LNCaP clone FGC (cell line): Measurements from ENCODE around the gene CD4.
"Not testable (repeated sequence)": the region's sequence is repeated elsewhere in the genome, so short reads cannot be mapped to it uniquely, and the experiment has no call there.

Experiments
- DNase-seq: peaks from one replicate; pipeline ENCODE4 v3.0.0-alpha.2; 2011; ENCODE audit warnings: low read depth
- H3K4me3 ChIP-seq: 2 replicates; pipeline ENCODE4 v1.5.1; 2011; ENCODE audit warnings: mild to moderate bottlenecking, low read depth, low read length, control low read depth
- TF ChIP-seq, protein P1 (sequence below): IDR thresholded peaks from 2 replicates; pipeline ENCODE4 v1.5.1; 2012; ENCODE audit warnings: mild to moderate bottlenecking; ENCODE audit not compliant: control insufficient read depth, insufficient read depth; ENCODE audit errors: extremely low read depth

The CD4 gene

DNA sequence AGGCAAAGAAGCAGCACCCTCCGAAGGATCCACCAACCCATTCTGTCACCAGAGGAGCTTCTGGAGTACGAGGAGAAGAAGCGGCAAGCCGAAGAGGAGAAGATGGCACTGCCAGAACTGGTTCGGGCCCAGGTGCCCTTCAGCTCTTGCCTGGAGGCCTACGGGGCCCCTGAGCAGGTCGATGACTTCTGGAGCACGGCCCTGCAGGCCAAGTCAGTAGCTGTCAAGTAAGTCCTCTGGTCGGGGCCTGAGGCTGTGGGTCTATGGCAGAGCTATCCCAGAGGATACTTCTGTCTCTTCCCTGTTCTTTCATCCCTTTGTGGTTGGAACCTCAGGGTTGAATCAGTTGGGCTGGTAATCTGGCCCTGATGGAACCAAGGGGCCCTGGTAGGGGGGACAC is 72.1 kb downstream of the CD4 start:
- TF ChIP-seq, protein P1, sequence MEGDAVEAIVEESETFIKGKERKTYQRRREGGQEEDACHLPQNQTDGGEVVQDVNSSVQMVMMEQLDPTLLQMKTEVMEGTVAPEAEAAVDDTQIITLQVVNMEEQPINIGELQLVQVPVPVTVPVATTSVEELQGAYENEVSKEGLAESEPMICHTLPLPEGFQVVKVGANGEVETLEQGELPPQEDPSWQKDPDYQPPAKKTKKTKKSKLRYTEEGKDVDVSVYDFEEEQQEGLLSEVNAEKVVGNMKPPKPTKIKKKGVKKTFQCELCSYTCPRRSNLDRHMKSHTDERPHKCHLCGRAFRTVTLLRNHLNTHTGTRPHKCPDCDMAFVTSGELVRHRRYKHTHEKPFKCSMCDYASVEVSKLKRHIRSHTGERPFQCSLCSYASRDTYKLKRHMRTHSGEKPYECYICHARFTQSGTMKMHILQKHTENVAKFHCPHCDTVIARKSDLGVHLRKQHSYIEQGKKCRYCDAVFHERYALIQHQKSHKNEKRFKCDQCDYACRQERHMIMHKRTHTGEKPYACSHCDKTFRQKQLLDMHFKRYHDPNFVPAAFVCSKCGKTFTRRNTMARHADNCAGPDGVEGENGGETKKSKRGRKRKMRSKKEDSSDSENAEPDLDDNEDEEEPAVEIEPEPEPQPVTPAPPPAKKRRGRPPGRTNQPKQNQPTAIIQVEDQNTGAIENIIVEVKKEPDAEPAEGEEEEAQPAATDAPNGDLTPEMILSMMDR: no peak
- no peak overlapping the region for H3K4me3 ChIP-seq
- no peak for DNase-seq

DNA sequence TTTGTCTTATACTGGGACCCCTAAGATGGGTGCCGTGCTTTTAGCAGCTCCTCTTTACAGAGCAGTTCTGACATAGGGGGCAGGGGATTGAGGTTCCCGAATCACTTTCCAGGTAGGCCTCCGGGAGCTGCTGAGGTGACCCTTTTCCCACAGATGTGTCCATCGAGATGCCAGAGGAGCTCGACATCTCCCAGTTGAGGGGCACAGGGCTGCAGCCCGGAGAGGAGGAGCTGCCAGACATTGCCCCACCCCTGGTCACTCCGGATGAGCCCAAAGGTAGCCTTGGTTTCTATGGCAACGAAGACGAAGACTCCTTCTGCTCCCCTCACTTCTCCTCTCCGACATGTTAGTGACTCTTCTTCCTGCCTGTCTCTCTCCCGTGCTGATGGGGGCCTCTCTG is 73.7 kb downstream of the CD4 start:
- TF ChIP-seq, protein P1: no peak
- DNase-seq: no peak
- H3K4me3 ChIP-seq: no peak overlapping the region

DNA sequence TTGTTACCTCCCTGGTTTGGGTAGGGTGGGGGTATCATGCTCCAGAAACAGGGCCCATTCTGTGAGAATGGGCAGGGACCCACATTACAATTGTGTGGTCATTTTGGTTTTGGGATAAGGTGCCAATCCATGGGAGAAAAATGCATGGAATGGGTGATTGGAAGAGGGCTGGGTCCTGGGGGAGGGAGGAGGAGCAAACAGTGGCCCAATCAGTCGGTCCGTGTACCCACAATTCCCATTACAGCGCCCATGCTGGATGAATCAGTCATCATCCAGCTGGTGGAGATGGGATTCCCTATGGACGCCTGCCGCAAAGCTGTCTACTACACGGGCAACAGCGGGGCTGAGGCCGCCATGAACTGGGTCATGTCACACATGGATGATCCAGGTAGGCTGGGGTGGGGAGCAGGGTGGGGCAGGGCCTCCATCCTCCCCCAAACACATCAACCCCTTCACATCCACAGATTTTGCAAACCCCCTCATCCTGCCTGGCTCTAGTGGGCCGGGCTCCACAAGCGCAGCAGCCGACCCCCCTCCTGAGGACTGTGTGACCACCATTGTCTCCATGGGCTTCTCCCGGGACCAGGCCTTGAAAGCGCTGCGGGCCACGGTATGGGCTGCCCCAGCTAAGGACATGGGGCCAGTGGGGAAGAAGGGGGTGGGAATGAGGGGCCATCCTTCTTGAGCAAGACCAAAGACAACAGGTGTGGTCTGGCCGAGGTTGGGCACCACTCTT is 74.4 kb downstream of the CD4 start:
- TF ChIP-seq, protein P1: no peak
- no peak for DNase-seq
- H3K4me3 ChIP-seq: no peak overlapping the region

DNA sequence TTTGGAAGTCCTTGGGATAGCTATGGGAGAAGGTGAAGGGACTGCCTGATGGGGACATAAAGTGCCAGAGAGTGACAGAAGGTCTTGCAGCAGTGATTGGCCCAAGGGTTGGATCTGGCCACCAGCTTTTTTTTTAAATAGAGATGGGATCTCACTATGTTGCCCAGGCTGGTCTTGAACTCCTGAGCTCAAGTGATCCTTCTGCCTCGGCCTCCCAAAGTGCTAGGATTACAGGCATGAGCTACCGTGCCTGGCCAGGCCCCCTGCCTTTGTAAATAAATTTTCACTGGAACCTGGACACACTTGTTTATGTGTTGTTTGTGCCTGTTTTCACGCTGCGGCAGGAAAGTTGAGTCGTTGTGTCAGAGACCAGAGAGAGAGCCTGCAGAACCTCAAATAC is 76.0 kb downstream of the CD4 start:
- DNase-seq, H3K4me3 ChIP-seq: not testable (repeated sequence)

DNA sequence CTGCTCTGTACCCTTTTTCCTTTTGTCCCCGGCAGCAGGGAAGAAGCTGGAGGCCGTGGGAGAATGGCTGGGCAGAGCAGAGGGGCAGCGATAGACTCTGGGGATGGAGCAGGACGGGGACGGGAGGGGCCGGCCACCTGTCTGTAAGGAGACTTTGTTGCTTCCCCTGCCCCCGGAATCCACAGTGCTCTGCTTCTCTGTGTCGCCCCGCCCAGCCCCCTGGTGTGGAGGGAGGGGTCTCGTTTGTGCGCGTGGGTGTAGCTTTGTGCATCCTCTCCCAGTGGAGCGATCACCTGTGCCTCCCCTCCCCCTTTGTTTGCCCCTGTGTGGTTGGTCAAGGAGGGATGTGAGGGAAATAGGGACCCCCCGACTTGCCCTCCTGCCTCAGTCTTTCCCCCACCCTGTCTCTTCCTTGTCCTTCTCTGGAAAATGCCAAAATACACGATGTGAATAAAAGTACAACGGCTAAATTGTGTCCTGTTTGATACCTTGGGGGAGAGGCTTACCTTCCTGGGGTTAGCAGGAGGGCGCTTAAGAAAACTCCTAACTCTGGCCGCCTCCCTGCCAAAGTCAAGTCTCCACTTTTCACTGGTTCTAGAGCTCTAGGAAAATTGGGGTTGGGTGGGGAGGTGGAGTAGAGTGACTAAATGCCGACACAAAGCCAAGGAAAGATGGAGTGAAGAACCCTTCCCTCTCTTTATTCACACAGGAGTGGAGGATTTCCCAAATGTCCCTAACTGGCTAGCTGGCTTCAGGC is 77.0 kb downstream of the CD4 start:
- H3K4me3 ChIP-seq: peak overlapping the region; percentile 99
- TF ChIP-seq, protein P1: no peak
- no peak for DNase-seq

DNA sequence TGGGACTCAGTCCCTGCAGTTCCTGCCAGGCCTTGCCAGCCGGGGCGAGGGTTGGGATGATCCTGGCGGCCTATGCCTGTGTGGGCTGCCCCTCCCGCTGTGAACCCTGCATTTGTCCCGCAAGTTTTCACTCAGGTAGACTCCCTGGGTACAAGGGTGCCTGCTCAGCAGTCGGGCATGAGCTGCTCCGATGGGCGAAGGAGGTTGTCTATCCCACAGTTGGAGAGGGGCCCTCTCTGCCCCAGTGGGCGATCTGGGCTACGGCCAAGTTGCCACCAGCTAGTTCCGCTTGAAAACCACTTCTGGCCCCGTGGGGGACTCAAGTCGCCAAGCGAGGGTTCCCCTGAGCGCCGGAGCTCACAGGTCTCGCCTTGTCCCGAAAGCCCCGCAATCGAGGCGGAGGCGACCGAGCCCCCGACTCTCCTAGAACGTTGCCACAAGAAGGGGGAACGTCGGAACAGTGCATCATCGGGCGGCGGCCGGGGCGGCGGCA is 77.6 kb downstream of the CD4 start:
- DNase-seq: no peak
- TF ChIP-seq, protein P1: no peak
- H3K4me3 ChIP-seq: peak overlapping the region; percentile 99

DNA sequence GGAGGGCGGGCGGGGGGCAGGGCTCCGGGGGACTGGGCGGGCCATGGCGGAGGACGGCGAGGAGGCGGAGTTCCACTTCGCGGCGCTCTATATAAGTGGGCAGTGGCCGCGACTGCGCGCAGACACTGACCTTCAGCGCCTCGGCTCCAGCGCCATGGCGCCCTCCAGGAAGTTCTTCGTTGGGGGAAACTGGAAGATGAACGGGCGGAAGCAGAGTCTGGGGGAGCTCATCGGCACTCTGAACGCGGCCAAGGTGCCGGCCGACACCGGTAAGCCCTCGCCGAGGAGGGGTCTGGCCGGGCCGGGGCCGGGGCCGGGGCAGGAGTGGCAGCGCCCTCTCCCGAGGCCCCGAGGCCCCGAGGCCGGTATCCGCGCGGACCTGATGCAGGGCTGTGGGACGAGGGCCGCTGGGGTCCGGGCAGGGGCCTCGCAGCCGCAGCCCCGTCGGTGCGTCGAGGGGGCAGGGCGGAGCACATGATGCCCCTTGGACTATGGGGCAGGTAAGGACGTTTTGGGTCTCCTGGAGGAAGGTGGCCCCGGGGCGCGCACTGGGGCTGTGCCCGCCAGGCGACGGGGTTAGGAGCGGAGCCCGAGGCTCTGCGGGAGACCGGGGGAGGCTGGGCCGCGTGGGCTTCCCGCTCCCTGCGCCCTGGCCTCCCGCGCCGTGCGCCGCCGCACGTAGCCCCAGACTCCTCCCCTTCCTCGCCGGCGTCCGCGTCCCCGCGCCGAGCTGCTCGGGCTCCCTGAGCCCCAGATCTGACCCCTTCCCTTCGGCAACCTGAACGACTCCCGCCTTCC is 78.3 kb downstream of the CD4 start, which contains the start of gene TPI1:
TPI1 (plus strand) TSS at position 119 of the 798 bp plus-strand sequence; CDS start at position 155, 36 bp downstream.
- TF ChIP-seq, protein P1: no peak
- H3K4me3 ChIP-seq: peak within 1 kb of the TSS; percentile 99
- DNase-seq: no peak
